ENCODE results near the gene BCOR. TPM values are rescaled to one million over a fixed set of nuclear protein-coding genes. Genes with fewer than 3 reads are reported as not detected.

BCOR gene
- total and polyA plus RNA-seq, 4 donors: 5.6 to 23.0 (median 11.0) TPM

- DNase-seq (ENCODE audit: low spot score): no peak
- TF ChIP-seq TAF1 (conservative IDR thresholded peaks at IDR 0.05) (no peak), YY1 (IDR thresholded peaks at IDR 0.05) (no peak), NR2F2 (IDR thresholded peaks at IDR 0.05) (no peak), FOXA1 (IDR thresholded peaks at IDR 0.05) (no peak), RXRA (IDR thresholded peaks at IDR 0.05) (no peak), FOXA2 (IDR thresholded peaks at IDR 0.05) (no peak), JUND (IDR thresholded peaks at IDR 0.05) (no peak)
- TF ChIP-seq, protein P1, sequence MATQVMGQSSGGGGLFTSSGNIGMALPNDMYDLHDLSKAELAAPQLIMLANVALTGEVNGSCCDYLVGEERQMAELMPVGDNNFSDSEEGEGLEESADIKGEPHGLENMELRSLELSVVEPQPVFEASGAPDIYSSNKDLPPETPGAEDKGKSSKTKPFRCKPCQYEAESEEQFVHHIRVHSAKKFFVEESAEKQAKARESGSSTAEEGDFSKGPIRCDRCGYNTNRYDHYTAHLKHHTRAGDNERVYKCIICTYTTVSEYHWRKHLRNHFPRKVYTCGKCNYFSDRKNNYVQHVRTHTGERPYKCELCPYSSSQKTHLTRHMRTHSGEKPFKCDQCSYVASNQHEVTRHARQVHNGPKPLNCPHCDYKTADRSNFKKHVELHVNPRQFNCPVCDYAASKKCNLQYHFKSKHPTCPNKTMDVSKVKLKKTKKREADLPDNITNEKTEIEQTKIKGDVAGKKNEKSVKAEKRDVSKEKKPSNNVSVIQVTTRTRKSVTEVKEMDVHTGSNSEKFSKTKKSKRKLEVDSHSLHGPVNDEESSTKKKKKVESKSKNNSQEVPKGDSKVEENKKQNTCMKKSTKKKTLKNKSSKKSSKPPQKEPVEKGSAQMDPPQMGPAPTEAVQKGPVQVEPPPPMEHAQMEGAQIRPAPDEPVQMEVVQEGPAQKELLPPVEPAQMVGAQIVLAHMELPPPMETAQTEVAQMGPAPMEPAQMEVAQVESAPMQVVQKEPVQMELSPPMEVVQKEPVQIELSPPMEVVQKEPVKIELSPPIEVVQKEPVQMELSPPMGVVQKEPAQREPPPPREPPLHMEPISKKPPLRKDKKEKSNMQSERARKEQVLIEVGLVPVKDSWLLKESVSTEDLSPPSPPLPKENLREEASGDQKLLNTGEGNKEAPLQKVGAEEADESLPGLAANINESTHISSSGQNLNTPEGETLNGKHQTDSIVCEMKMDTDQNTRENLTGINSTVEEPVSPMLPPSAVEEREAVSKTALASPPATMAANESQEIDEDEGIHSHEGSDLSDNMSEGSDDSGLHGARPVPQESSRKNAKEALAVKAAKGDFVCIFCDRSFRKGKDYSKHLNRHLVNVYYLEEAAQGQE (IDR thresholded peaks at IDR 0.05): no peak
- Histone ChIP-seq H3K27me3 (ENCODE audit: control insufficient read depth in 4 of 4, insufficient read depth in 4 of 4, low read length in 3 of 4) (no peaks in the 10 kb centered on the region), H3K9me3 (ENCODE audit: control insufficient read depth in 4 of 4, low read length in 3 of 4) (peaks cover 0 to 20% (median 13%) of the 10 kb centered on the region in 4 donors), H3K4me1 (ENCODE audit: control insufficient read depth in 4 of 4, insufficient read depth in 4 of 4, low read length in 3 of 4) (no peaks in the 10 kb centered on the region), H3K36me3 (ENCODE audit: control insufficient read depth in 4 of 4, insufficient read depth in 3 of 4, low read depth in 1 of 4, low read length in 3 of 4) (peaks cover 6 to 35% (median 27%) of the 10 kb centered on the region in 4 donors), H3K4me3 (ENCODE audit: low read depth in 1 of 3, low read length in 3 of 3) (no peak overlapping the region), H3K27ac (ENCODE audit: low read depth in 1 of 2, low read length in 2 of 2) (no peak overlapping the region), H3K9ac (ENCODE audit: low read depth in 1 of 2, low read length in 2 of 2) (no peak overlapping the region)
Observed at GRCh38 chrX:40047485-40047884, 50.3 kb downstream of the BCOR start.

GRCh38 chrX:40043895-40044294, 53.9 kb downstream of the BCOR start:
- peaks cover 0 to 4% (median 1%) of the 10 kb centered on the region in 4 donors for H3K36me3 ChIP-seq (ENCODE audit: control insufficient read depth in 4 of 4, insufficient read depth in 3 of 4, low read depth in 1 of 4, low read length in 3 of 4)
- DNase-seq (ENCODE audit: low spot score): no peak
- TF ChIP-seq YY1 (IDR thresholded peaks at IDR 0.05) (no peak), FOXA2 (IDR thresholded peaks at IDR 0.05) (no peak), TAF1 (conservative IDR thresholded peaks at IDR 0.05) (no peak), RAD21 (IDR thresholded peaks at IDR 0.05) (no peak), CTCF (IDR thresholded peaks at IDR 0.05; ENCODE audit: low read depth, low read length, missing input control) (no peak), FOXA1 (IDR thresholded peaks at IDR 0.05) (no peak), EGR1 (IDR thresholded peaks at IDR 0.05; ENCODE audit: low read depth in 2 of 2) (no peak), HNF4A (conservative IDR thresholded peaks at IDR 0.05) (no peak), GABPA (IDR thresholded peaks at IDR 0.05 in 1 of 2, conservative IDR thresholded peaks at IDR 0.05 in 1 of 2) (no peak), ZBTB33 (IDR thresholded peaks at IDR 0.05) (no peak), HNF4G (IDR thresholded peaks at IDR 0.05) (no peak), ATF3 (IDR thresholded peaks at IDR 0.05) (no peak), MAX (IDR thresholded peaks at IDR 0.05) (no peak), RXRA (IDR thresholded peaks at IDR 0.05) (no peak)
- TF ChIP-seq, protein P1 (IDR thresholded peaks at IDR 0.05): no peak
- no peaks in the 10 kb centered on the region for H3K4me1 ChIP-seq (ENCODE audit: control insufficient read depth in 4 of 4, insufficient read depth in 4 of 4, low read length in 3 of 4)
- H3K9me3 ChIP-seq (ENCODE audit: control insufficient read depth in 4 of 4, low read length in 3 of 4): peaks cover 0 to 4% (median 1%) of the 10 kb centered on the region in 4 donors
- WGBS: 80% methylated on average over 3 of the region's 3 CpGs
- no peak overlapping the region for H3K27ac ChIP-seq (ENCODE audit: low read depth in 1 of 2, low read length in 2 of 2)
- no peak overlapping the region for H3K9ac ChIP-seq (ENCODE audit: low read depth in 1 of 2, low read length in 2 of 2)
- H3K4me3 ChIP-seq (ENCODE audit: low read depth in 1 of 3, low read length in 3 of 3): no peak overlapping the region
- no peaks in the 10 kb centered on the region for H3K27me3 ChIP-seq (ENCODE audit: control insufficient read depth in 4 of 4, insufficient read depth in 4 of 4, low read length in 3 of 4)
